Activated CD8-positive, alpha-beta memory T cell treated with anti-CD3 and anti-CD28 coated beads, Interleukin-2, amount 50 U/mL, for 24 hours (primary cell): ENCODE results near the gene KIF3B.
"Not testable (repeated sequence)": the region's sequence is repeated elsewhere in the genome, so short reads cannot be mapped to it uniquely, and the experiment has no call there.

Source experiments
- DNase-seq: peaks from one replicate; pipeline ENCODE4 v3.0.0-alpha.2; 2020; ENCODE audit errors: extremely low read depth

KIF3B gene

GRCh38 chr20:32296412-32296811 lies 19.0 kb downstream of the KIF3B start:
- DNase-seq, result no peak

- no peak for DNase-seq
These were observed 19.5 kb downstream of the KIF3B start for GRCh38 chr20:32296819-32297420.

- DNase-seq, result no peak
These were observed 20.0 kb downstream of the KIF3B start for GRCh38 chr20:32297439-32297838.

- DNase-seq, result no peak
These were observed 23.2 kb downstream of the KIF3B start for GRCh38 chr20:32300647-32301046.

GRCh38 chr20:32301719-32302506 lies 24.5 kb downstream of the KIF3B start:
- DNase-seq, result no peak

- DNase-seq, result no peak
These were observed 25.0 kb downstream of the KIF3B start for GRCh38 chr20:32302507-32302872.

- no peak for DNase-seq
These were observed 26.8 kb downstream of the KIF3B start for GRCh38 chr20:32304131-32304746.

- no peak for DNase-seq
These were observed 35.4 kb downstream of the KIF3B start for GRCh38 chr20:32312718-32313424.

GRCh38 chr20:32314768-32315167 lies 37.3 kb downstream of the KIF3B start:
- DNase-seq, result no peak

GRCh38 chr20:32315399-32315798 lies 37.9 kb downstream of the KIF3B start:
- DNase-seq, result no peak

GRCh38 chr20:32315891-32316290 lies 38.4 kb downstream of the KIF3B start:
- no peak for DNase-seq

- DNase-seq, result no peak
These were observed 39.2 kb downstream of the KIF3B start for GRCh38 chr20:32316667-32317066.

- DNase-seq, result no peak
These were observed 41.6 kb downstream of the KIF3B start for GRCh38 chr20:32319100-32319499.

- DNase-seq, result no peak
These were observed 42.9 kb downstream of the KIF3B start for GRCh38 chr20:32320305-32320704.

GRCh38 chr20:32321390-32321789 lies 43.9 kb downstream of the KIF3B start:
- DNase-seq, result no peak

- DNase-seq, result not testable (repeated sequence)
These were observed 44.8 kb downstream of the KIF3B start for GRCh38 chr20:32322260-32322659.

GRCh38 chr20:32323761-32324160 lies 46.3 kb downstream of the KIF3B start:
- not testable (repeated sequence) for DNase-seq

- no peak for DNase-seq
These were observed 48.5 kb downstream of the KIF3B start for GRCh38 chr20:32325706-32326503.

GRCh38 chr20:32326504-32326845 lies 49.0 kb downstream of the KIF3B start:
- no peak for DNase-seq

- DNase-seq, result no peak
These were observed 49.7 kb downstream of the KIF3B start for GRCh38 chr20:32327087-32327681.

GRCh38 chr20:32329817-32330554 lies 52.5 kb downstream of the KIF3B start:
- no peak for DNase-seq
